Measurements from ENCODE around the gene ZNF778. TPM values are rescaled to one million over a fixed set of nuclear protein-coding genes. Genes with fewer than 3 reads are reported as not detected.

Gene ZNF778
- total RNA-seq, 1 donor from 2014 or later: 5.8 TPM

DNA sequence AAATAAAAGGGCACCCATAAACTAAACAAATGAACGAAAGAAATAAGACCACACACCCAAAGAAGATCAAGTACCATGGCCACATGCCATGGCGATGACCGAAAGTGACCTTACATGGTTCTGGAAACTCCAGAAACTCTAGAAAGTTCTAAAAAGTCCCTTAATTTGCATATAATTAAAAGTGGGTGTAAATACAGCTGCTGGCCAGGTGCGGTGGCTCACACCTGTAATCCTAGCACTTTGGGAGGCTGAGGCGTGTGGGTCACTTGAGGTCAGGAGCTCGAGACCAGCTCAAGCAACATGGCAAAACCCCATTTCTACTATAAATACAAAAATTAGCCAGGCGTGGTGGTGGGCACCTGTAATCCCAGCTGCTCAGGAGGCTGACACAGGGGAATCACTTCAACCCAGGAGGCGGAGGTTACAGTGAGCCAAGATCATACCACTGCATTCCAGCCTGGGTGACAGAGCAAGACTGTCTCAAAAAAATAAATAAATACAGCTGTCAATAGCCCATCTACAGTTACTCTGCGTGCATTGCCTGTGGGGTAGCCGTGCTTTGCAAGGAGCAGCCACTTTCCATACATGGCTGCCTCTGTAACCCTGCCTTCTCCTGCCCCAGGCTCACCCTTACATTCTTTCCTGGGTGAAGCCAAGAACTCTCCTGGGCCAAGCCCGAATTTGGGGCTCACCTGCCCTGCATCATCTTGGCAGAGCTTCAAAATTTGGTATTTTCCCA is 7.2 kb upstream of the ZNF778 start:
- H3K36me3 Mint-ChIP-seq (ENCODE audit: low read depth): no peaks in the 10 kb centered on the region
- TF ChIP-seq, protein P1, sequence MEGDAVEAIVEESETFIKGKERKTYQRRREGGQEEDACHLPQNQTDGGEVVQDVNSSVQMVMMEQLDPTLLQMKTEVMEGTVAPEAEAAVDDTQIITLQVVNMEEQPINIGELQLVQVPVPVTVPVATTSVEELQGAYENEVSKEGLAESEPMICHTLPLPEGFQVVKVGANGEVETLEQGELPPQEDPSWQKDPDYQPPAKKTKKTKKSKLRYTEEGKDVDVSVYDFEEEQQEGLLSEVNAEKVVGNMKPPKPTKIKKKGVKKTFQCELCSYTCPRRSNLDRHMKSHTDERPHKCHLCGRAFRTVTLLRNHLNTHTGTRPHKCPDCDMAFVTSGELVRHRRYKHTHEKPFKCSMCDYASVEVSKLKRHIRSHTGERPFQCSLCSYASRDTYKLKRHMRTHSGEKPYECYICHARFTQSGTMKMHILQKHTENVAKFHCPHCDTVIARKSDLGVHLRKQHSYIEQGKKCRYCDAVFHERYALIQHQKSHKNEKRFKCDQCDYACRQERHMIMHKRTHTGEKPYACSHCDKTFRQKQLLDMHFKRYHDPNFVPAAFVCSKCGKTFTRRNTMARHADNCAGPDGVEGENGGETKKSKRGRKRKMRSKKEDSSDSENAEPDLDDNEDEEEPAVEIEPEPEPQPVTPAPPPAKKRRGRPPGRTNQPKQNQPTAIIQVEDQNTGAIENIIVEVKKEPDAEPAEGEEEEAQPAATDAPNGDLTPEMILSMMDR (IDR thresholded peaks at IDR 0.05): no peak
- peaks cover 16% of the 10 kb centered on the region for H3K27me3 Mint-ChIP-seq (ENCODE audit: low read depth)
- H3K9me3 Mint-ChIP-seq (ENCODE audit: low read depth): no peaks in the 10 kb centered on the region
- H3K27ac Mint-ChIP-seq (ENCODE audit: unreplicated experiment): no peak overlapping the region
- no peak for DNase-seq (ENCODE audit: low spot score)
- no peaks in the 10 kb centered on the region for H3K4me1 Mint-ChIP-seq (ENCODE audit: low read depth)
- no peak overlapping the region for H3K4me3 Mint-ChIP-seq (ENCODE audit: unreplicated experiment)

DNA sequence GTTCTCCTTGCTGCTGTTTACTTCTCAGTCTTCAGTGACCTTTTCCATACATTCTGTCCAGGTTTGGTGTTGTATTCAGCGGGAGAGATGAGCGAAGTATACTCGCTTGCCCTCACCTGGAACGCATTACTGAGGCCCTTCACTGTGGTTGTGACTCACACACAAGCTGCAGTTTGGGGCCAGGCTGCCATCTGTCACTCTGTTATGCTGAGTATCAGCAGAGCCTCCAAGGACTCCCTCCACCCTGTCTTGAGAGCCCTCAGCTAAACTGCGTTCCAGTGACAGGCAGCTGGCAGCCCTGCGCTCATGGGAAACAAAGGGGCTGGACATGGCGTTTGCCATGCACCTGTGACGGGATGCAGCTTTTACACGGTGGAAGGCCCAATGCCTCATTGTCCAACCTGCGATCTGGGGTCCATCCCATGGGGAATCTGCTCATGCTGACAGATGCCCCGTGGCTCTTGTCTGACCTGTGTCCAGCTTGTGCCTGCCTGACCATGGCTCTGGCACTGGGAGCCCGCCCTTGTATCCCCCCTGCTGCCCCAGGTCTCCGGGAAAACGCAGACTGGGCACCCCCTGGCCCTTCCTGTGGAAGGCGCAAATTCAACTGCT is 6.5 kb upstream of the ZNF778 start:
- no peaks in the 10 kb centered on the region for H3K9me3 Mint-ChIP-seq (ENCODE audit: low read depth)
- H3K27ac Mint-ChIP-seq (ENCODE audit: unreplicated experiment): no peak overlapping the region
- H3K27me3 Mint-ChIP-seq (ENCODE audit: low read depth): peaks cover 16% of the 10 kb centered on the region
- TF ChIP-seq, protein P1 (IDR thresholded peaks at IDR 0.05): no peak
- H3K4me1 Mint-ChIP-seq (ENCODE audit: low read depth): no peaks in the 10 kb centered on the region
- no peaks in the 10 kb centered on the region for H3K36me3 Mint-ChIP-seq (ENCODE audit: low read depth)
- peak; percentile 67 for DNase-seq (ENCODE audit: low spot score)
- no peak overlapping the region for H3K4me3 Mint-ChIP-seq (ENCODE audit: unreplicated experiment)

DNA sequence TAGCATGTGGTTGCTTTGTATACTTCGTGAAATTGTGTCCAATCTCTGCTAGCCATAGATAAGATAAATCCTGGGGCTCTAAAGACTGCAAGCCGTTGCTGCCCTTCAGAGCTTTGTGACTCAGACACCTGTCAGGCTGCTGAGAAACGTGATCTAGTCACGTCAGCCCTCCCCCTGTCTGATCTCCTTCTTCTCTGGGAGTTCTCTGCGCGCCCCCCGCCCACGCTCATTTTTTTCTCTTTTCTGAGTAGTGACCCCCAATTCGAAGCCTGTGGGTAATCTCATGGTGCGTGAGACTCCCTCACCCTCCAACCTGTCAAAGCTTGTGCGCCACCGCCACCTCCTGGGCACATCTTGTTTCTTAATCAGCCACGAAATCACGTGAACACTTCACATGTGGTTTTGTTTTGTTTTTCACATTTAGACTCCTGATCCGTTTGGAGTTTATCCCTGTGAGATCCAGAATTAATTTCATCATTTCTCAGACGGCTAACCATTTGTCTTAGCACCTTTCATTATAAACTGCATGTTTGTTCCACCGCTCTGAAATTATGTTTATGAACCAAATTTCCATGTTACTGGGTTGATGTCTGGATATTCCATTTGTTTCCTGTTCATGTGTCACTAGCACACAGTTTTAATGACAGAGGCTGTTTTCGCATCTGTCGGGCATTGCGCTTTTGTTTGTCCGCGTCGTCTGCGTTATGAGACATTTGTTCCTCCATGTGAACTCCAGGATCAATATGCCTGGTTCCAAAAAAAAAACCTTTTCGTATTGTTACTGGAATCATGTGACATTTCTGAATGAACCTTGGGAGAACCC is 977 bp upstream of the ZNF778 start:
- no peak for DNase-seq (ENCODE audit: low spot score)
- Mint-ChIP-seq H3K4me3 (ENCODE audit: unreplicated experiment) (peak overlapping the region; percentile 85), H3K36me3 (ENCODE audit: low read depth) (peaks cover 3% of the 10 kb centered on the region), H3K4me1 (ENCODE audit: low read depth) (peaks cover 22% of the 10 kb centered on the region), H3K27ac (ENCODE audit: unreplicated experiment) (peak overlapping the region; percentile 94), H3K9me3 (ENCODE audit: low read depth) (no peaks in the 10 kb centered on the region), H3K27me3 (ENCODE audit: low read depth) (no peaks in the 10 kb centered on the region)
- TF ChIP-seq, protein P1 (IDR thresholded peaks at IDR 0.05): peak; percentile 88

DNA sequence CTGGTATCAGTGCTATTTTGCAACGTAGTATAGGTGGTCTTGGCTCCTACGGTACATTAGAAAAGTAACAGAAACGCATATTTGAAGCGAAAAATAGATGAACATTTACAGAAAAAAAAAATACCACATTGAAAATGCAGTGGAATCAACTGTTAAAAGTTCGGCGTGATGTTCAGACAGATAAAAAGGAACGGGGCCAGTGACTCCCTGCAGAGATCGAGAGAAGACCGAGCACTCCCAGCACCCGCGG is 440 bp upstream of the ZNF778 start:
- H3K36me3 Mint-ChIP-seq (ENCODE audit: low read depth): peaks cover 7% of the 10 kb centered on the region
- no peaks in the 10 kb centered on the region for H3K27me3 Mint-ChIP-seq (ENCODE audit: low read depth)
- DNase-seq (ENCODE audit: low spot score): no peak
- H3K27ac Mint-ChIP-seq (ENCODE audit: unreplicated experiment): peak overlapping the region; percentile 94
- TF ChIP-seq, protein P1 (IDR thresholded peaks at IDR 0.05): no peak
- no peaks in the 10 kb centered on the region for H3K9me3 Mint-ChIP-seq (ENCODE audit: low read depth)
- peaks cover 22% of the 10 kb centered on the region for H3K4me1 Mint-ChIP-seq (ENCODE audit: low read depth)
- peak overlapping the region; percentile 85 for H3K4me3 Mint-ChIP-seq (ENCODE audit: unreplicated experiment)

DNA sequence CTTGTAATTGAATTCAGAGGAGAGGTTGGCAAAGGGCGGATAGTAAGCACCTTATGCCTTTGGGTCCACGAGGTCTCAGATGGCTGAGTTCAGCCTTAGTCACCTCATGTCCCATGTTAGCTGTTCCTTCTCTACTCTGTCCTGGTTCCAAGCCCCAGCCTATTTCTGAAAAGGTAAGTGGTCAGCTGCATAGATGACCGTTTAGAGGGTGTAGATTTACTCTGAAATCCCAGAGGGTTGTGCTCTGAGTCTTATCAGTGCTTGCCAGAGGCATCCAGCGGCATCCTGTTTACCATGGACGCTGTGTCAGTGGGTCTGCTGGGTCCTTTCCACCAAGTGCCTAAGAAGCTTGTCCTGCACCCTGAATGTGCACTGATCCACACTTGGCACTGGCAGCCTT is 1.9 kb downstream of the ZNF778 start:
- no peak overlapping the region for H3K27ac Mint-ChIP-seq (ENCODE audit: unreplicated experiment)
- H3K27me3 Mint-ChIP-seq (ENCODE audit: low read depth): no peaks in the 10 kb centered on the region
- H3K4me1 Mint-ChIP-seq (ENCODE audit: low read depth): peaks cover 22% of the 10 kb centered on the region
- H3K4me3 Mint-ChIP-seq (ENCODE audit: unreplicated experiment): peak overlapping the region; percentile 40
- no peaks in the 10 kb centered on the region for H3K9me3 Mint-ChIP-seq (ENCODE audit: low read depth)
- H3K36me3 Mint-ChIP-seq (ENCODE audit: low read depth): peaks cover 23% of the 10 kb centered on the region
- TF ChIP-seq, protein P1 (IDR thresholded peaks at IDR 0.05): no peak
- DNase-seq (ENCODE audit: low spot score): no peak

Measured in chondrocyte (in vitro differentiated cells).